ENCODE measurements around the gene RAB8A.
A peak's percentile ranks its signal among the peaks of the same experiment; 100 is the strongest.
"Not testable (repeated sequence)": the region's sequence is repeated elsewhere in the genome, so short reads cannot be mapped to it uniquely, and the experiment has no call there.

The RAB8A gene

DNA sequence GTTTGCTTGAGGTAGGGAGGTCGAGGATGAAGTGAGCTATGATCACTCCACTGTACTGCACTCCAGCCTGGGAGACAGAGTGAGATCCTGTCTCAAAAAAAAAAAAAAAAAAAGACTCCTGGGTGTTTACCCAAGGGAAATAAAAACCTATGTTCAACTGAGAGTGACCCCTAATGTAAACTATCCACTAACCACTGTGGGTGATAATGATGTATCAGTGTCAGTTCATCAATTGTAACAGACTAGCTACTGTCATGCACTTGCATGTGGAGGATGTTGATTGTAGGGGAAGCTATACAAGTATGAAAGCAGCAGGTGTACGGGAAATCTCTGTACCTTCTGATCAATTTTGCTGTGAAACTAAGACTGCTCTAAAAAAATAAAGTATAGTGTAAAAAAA lies 64.3 kb downstream of the RAB8A start:
- TF ChIP-seq, protein P1, sequence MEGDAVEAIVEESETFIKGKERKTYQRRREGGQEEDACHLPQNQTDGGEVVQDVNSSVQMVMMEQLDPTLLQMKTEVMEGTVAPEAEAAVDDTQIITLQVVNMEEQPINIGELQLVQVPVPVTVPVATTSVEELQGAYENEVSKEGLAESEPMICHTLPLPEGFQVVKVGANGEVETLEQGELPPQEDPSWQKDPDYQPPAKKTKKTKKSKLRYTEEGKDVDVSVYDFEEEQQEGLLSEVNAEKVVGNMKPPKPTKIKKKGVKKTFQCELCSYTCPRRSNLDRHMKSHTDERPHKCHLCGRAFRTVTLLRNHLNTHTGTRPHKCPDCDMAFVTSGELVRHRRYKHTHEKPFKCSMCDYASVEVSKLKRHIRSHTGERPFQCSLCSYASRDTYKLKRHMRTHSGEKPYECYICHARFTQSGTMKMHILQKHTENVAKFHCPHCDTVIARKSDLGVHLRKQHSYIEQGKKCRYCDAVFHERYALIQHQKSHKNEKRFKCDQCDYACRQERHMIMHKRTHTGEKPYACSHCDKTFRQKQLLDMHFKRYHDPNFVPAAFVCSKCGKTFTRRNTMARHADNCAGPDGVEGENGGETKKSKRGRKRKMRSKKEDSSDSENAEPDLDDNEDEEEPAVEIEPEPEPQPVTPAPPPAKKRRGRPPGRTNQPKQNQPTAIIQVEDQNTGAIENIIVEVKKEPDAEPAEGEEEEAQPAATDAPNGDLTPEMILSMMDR (conservative IDR thresholded peaks at IDR 0.05; ENCODE audit: low read depth) = no peak
- DNase-seq (ENCODE audit: low spot score) = no peak
- no peak overlapping the region for H3K27ac ChIP-seq
- POLR2A ChIA-PET (ENCODE audit: low non-redundant PET) = interaction anchor here (0.5 kb wide), 1 partner anchor 24 kb away, joined by 3 read pairs; no protein-coding TSS in a partner anchor
- CTCF ChIA-PET = no interaction called here

DNA sequence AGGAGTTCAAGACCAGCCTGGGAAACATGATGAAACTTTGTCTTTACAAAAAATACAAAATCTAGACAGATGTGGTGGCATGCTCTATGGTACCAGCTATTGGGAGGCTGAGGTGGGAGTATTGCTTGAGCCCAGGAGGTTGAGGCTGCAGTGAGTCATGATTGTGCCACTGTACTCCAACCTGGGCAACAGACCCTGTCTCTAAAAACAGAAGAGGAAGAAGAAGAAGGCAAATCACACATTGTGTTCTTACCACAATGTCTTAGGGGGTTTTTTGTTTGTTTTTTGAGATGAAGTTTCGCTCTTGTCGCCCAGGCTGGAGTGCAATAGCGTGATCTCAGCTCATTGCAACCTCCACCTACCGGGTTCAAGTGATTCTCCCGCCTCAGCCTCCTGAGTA lies 67.2 kb downstream of the RAB8A start:
- POLR2A ChIA-PET (ENCODE audit: low non-redundant PET); DNase-seq (ENCODE audit: low spot score); CTCF ChIA-PET; H3K27ac ChIP-seq: not testable (repeated sequence)

DNA sequence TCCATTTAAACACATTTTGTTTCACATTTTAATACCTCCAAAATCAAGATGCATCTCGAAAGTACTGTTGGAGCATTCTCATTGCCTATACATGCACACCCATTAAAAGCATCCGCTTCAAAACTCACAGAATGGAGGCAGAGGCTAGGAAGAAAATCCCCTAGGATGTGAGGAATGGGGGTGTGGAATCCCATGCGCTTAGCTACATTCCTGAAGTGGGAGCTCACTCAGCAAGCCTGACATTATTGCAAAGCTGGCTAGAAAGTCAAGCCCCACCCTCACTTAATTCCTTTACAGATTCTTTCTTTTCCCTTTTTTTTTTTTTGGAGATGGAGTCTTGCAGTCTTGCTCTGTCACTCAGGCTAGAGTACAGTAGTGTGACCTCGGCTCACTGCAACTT lies 68.9 kb downstream of the RAB8A start:
- POLR2A ChIA-PET (ENCODE audit: low non-redundant PET) = no interaction called here

More for the DNA sequence above, 68.9 kb downstream of the RAB8A start:
- CTCF ChIA-PET = interaction anchor here (0.6 to 2.1 kb wide), 5 partner anchors 8 to 552 kb away, joined by 3 to 6 read pairs (median 3); no protein-coding TSS in a partner anchor
- peak overlapping the region; percentile 69 for H3K27ac ChIP-seq
- DNase-seq (ENCODE audit: low spot score) = peak; percentile 80
- TF ChIP-seq, protein P1 (conservative IDR thresholded peaks at IDR 0.05; ENCODE audit: low read depth) = no peak

Measured in RWPE1 (cell line).